GM12865 (cell line): ENCODE data around the gene MYO1E.
"Not testable (repeated sequence)": the region's sequence is repeated elsewhere in the genome, so short reads cannot be mapped to it uniquely, and the experiment has no call there.

Experiments
- DNase-seq: peaks from one replicate; pipeline ENCODE4 v3.0.0; 2010; ENCODE audit warnings: low read depth
- H3K4me3 ChIP-seq: 2 replicates; pipeline ENCODE4 v1.5.1; 2011; ENCODE audit warnings: mild to moderate bottlenecking, low read depth, low read length, control low read depth
- TF ChIP-seq, protein P1 (sequence below): IDR thresholded peaks from 2 replicates; pipeline ENCODE4 v1.5.1; 2011; ENCODE audit warnings: low read length, control low read depth, low read depth, inconsistent platforms; ENCODE audit not compliant: insufficient read depth; ENCODE audit errors: missing control alignments

Gene MYO1E

GRCh38 chr15:59399465-59400102 is 26.9 kb upstream of the MYO1E start:
- peak; percentile 88 for DNase-seq
- TF ChIP-seq, protein P1, sequence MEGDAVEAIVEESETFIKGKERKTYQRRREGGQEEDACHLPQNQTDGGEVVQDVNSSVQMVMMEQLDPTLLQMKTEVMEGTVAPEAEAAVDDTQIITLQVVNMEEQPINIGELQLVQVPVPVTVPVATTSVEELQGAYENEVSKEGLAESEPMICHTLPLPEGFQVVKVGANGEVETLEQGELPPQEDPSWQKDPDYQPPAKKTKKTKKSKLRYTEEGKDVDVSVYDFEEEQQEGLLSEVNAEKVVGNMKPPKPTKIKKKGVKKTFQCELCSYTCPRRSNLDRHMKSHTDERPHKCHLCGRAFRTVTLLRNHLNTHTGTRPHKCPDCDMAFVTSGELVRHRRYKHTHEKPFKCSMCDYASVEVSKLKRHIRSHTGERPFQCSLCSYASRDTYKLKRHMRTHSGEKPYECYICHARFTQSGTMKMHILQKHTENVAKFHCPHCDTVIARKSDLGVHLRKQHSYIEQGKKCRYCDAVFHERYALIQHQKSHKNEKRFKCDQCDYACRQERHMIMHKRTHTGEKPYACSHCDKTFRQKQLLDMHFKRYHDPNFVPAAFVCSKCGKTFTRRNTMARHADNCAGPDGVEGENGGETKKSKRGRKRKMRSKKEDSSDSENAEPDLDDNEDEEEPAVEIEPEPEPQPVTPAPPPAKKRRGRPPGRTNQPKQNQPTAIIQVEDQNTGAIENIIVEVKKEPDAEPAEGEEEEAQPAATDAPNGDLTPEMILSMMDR = no peak
- H3K4me3 ChIP-seq = peak overlapping the region; percentile 18

- no peak overlapping the region for H3K4me3 ChIP-seq
- TF ChIP-seq, protein P1 = no peak
- DNase-seq = no peak
Observed at GRCh38 chr15:59398220-59398619, 25.5 kb upstream of the MYO1E start.

- TF ChIP-seq, protein P1 = no peak
- DNase-seq = no peak
- H3K4me3 ChIP-seq = no peak overlapping the region
Observed at GRCh38 chr15:59396679-59397078, 24.0 kb upstream of the MYO1E start.

DNA sequence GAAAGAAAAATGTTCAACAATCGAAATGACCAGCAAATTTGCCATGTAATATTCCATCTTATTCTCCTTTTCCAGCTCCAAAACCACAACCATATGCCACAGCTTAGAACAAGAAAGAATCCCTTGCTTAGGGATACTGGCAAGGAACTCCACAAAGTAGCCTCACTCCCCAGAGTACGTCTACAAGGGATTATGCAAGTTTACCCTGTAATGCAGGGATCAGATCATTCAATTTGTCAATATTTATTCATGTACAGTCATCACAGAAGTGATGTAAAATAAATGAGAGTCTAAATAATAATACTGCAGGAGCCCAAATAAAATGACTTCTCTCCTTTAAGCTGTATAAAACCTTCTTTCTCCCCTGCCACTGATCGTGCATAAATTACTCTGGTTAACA is 23.5 kb upstream of the MYO1E start:
- TF ChIP-seq, protein P1 = no peak
- H3K4me3 ChIP-seq = no peak overlapping the region
- DNase-seq = no peak

GRCh38 chr15:59394166-59394661 is 21.5 kb upstream of the MYO1E start:
- TF ChIP-seq, protein P1 = no peak
- no peak for DNase-seq
- H3K4me3 ChIP-seq = no peak overlapping the region

DNA sequence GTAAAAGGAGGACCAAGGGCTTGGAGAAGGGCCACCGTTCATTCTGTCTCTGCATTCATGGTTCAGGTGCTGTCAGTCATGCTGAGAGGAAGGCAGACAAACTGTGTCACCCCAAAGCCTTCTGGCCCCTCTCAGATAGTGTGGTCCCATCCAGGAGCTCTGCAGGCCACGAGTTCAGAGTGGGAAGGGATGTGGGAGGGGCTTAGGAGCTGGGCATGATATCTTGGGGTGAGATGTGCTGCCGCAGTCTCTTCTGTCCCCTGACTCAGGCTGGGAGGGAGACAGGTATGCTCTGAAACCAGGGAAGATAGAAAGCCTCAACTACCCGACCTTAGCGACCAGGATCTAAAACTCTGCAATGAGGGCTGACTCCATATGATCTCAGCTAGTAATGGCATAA is 19.6 kb upstream of the MYO1E start:
- H3K4me3 ChIP-seq = no peak overlapping the region
- TF ChIP-seq, protein P1 = no peak
- DNase-seq = no peak

DNA sequence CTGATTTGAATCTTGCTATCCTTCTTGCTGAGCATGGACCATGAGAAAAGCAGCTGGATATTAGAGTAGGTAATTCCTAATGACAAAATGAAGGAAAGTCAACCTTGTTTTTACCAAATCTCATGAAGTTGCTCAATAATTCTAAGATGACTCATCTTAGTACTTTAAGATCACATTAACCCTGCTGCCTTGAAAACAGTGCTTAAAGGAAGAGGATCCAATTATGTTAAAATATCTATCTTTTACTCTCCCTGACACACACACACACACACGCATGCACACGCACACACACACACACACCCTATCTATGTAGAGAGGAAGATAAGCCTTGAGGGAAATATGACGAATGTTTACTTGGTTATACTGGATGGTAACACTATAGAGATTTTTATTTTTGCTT is 16.0 kb upstream of the MYO1E start:
- DNase-seq = peak; percentile 11
- no peak overlapping the region for H3K4me3 ChIP-seq
- TF ChIP-seq, protein P1 = no peak

DNA sequence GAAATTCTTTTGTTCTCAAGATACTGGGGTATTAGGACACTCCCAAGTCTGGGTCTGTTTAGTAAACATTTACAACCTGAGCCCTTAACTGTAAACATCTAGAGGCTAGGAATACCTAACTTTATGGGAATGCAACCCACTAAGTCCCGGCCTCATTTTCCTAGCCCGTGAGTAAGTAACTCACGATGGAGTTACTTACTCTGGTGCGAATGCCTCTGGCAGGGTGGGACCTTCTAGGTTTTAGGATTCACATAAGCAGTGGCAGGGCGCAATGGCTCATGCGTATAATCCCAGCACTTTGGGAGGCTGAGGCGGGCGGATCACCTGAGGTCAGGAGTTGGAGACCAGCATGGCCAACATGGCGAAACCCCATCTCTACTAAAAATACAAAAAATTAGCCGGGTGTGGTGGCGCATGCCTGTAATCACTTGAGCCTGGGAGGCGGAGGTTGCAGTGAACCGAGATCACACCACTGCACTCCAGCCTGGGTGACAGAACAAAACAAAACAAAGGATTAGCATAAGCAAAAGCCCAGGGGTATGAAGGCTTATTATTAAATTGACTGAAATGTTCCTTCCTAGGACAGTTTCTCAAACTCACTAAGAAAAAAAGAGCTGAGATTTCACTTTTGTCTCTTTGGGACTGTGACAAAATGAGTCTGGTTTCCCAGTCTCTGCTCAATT is 14.7 kb upstream of the MYO1E start:
- not testable (repeated sequence) for H3K4me3 ChIP-seq, DNase-seq
